ENCODE measurements around the gene SNRNP200.
"Not testable (repeated sequence)": the region's sequence is repeated elsewhere in the genome, so short reads cannot be mapped to it uniquely, and the experiment has no call there.

SNRNP200 gene

DNA sequence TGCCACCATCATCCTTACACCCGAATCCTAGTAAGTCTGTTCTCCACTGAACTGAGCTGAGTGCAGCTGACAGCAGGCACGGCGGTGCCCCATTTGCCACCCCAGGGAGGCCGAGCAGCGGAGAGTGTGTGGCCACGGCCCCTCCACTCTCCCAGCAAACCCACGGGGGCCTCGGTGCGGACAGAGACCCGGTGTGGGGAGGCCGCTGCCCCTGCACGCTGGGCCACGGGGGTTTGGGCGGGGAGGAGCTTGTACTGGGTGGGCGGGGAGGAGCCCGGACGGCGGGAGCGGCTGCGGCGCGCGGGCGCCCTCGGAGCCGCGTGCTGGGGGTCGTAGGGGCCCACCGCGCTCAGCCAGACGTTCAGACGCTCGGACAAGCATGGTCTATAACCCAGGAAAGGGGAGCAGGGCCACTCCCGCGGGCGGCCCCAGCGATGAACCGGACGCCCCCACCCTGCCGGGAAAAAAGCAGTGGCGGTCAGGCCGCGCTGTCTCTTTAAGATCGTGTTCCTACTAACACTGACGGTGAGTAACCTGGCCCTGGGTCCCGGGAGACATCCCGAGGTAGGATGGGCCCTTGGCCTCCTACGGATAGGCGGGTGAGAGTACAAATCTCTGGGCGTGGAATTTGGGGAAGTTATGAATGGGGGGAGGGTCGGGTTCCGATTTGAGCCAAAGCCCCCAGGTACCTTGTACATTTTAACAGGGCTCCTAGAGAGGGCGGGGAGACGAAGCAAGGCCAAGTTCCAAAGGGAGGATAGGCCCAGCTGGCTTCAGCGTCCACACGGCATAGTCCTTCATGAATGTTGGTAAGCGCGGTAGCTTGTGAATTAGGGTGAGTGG, 19.9 kb upstream of the SNRNP200 start, which contains the start of gene ITPRIPL1:
TSS of gene ITPRIPL1 (plus strand) at position 277 of the 843 bp plus-strand sequence. CDS start at position 800, 523 bp downstream.
- no peak for DNase-seq

DNA sequence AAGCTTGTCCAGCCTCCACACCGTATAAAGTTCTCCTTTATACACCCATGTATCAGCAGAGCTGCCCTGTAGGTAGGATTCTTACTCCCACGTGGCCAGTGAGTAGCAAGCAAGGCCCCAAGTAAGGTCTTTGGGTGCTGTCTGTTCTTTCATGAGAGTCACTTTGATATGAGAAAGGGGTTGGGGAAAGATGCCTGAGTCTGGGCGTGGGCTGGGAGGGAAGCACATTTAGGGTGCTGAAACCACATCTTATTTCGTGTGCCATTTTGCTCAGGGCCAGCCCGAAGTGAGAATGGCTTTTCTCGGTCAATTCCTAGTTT, 19.3 kb upstream of the SNRNP200 start:
- DNase-seq: no peak

DNA sequence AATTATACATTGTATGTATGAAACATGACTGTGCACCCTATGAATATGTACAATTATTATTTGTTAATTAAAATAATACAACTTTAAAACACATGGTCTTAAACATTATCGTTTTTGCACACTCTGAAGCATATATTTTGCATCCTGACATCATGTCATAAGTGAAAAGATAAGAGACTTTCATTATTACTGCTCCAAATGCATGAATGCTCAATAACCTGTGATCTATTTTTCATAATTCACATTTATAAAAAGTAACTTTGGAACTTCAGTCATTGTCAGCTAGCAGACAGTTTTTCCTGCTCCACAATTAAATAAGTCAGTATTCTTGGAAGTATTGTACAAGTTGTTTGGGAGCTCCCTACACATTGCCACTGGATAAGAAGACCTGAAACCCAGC, 18.5 kb upstream of the SNRNP200 start:
- DNase-seq: no peak

DNA sequence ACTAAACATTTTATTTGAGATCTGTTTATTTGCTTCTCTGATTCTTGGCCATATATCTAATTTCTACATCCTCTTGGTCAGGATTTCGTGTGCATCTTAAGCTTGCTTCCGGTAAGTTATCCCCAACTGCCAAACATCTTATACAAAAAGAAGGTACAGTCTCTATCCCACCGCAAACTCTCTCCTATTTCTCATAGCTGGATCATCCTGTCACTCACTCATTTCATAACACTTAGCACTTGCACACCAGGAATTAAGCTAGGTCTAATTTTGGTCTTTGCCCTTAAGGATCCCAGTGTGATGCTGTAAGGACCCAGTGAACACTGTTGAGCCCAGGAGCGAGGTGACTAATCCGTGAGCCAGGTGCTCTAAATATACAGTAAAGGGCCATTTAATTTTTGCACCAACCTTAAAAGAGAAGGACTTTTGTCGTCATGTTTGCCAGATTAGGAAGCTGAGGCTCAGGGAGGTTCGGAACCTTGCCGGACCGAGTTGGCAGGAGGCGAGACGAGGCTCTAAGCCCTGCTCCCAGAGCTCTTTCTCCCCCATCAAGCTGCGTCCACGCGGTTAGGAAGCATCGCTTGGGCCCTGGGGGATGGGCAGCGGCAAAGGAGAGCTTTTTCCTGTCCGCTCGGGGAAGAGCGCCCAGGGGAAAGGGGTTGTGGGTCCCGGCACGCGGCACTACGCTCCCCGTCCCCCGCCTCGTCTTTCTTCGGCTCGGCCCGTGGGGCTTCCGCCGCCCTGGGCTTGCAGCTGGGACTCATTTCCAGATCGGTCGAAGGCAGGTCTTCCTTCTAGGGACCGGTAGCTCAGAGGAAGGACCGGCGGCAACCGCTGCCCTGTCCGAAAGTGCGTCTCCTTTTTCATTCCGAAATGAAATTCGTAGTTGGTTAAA, 15.6 kb upstream of the SNRNP200 start:
- DNase-seq: no peak

DNA sequence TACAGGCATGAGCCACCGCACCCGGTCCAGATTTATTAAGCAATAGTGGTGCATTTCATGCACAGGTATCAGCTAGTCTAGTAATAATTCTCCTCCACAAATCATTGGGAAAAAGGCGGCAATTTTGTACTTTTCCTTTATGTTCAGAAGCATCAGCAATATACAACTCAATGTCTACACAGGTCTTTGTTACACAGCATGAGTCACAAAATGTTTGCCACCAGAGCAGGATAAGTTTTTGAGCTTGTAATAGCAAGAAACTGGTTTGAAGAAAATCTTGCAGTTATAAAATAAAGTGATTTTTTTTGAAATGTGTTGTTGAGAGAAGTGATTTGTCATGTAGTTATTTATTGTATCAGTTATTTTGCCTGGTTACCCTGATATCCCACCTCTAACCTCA, 15.0 kb upstream of the SNRNP200 start:
- DNase-seq: no peak

DNA sequence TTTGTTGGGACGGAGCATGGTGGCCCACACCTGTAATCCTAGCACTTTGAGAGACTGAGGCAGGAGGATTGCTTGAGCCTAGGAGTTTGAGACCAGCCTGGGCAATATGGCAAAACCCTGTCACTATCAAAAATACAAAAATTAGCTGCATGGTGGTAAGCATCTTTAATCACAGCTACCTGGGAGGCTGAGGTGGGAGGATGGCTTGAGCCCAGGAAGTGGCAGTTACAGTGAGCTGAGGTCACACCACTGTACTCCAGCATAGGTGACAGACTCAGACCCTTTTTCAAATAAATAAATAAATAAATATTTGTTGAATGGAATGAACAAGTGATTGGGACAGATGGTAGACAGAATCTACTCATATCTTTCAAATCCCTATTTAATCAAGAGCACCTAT, 14.1 kb upstream of the SNRNP200 start:
- no peak for DNase-seq

DNA sequence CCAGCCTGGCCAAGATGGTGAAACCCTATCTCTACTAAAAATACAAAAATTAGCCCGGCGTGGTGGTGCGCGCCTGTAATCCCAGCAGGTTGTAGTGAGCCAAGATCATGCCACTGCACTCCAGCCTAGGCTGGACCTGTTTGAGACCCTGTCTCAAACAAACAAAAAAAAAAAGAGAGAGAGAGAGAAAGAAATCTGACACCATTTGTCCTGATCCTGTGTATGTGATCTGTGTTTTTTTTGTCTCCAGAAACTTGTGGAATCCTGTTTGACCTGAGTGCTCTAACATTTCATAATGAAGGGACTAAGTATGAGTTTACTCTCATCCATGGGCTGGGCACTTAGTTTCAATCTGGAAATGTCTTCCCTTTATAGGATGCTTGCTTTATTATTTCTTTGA, 13.4 kb upstream of the SNRNP200 start:
- no peak for DNase-seq

DNA sequence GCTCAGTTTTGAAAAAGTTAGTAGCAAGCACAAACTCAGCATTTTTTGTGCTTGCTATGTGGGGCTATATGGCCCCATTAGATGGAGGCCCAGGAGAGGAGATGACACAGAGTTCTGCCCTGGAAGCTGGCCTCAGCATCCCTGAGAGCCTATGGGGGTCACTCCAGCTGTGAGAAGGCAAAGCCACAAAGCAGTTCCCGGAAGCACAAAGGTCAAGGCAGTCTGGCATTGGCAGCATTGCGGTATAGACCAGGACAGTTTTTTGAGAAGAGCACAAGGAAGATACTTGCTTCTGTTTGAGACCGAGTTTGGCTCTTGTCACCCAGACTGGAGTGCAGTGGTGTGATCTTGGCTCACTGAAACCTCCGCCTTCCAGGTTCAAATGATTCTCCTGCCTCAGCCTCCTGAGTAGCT, 12.2 kb upstream of the SNRNP200 start:
- DNase-seq: no peak

DNA sequence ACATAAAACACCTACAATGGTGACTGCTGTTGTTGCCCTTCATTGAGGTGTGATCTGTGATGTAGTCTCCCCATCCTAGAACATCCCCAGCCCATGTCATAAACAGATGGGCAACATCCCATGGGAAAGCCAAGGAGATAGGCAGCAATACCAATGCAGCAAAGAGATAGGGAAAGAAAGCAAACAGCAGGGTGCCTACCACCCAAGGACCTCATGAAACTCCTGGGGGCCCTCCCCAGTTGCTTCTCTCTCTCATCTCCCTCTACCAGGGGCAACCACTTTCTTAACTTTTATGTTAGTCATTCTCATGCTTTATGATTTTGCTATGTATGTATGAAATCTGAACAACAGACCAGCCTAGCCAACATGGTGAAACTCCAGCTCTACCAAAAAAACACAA, 11.7 kb upstream of the SNRNP200 start:
- no peak for DNase-seq

DNA sequence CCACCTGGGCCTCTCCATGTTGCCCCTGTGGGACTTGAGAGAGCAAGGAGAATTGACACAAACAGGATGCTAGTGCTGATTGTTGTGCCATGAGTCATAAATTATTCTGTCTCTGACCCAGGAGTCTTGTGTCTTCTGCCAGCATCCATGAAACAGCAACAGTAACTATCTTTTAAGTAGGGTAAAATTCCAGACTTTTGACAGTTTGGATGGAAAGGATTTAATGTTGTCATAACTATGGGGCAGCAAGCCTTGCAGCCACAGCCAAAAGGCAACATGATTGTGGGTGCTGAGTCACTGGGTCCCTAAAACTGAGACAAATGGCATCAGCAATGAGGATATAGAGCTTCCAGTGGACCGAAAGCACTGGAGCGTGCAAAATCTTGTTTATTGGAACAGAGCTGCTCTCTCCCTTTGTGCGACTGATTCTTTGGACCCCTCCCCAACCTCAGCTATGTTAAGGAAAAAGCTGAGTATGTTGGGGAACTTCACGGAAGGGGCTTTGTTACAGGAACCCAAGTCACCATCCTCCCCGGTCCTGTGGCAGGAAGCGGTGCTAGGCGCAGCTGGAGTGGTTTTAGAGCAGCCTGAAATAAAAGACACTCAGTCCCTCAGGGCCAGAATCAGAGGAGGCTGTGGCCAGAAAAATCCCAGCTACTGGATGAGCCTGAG, 10.2 kb upstream of the SNRNP200 start:
- DNase-seq: no peak

DNA sequence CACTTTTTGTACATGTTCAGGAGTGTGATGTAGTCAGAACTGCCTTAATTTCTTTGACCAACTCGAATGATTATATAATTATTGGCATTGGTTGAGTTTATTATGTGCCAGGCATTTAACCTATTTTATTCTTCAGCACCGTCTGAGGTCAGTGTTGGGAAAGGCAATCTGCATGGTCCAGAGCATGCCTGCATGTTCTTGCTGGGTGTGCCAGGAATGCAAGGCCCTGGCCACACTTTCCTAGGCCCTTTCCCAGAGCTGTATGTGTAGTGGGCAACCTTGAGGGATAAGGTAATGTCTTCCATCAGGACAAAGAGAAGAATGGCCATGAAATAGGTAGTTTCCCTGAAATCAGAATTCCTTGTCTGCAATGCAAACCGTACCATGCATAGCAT, 9.7 kb upstream of the SNRNP200 start:
- DNase-seq: no peak

DNA sequence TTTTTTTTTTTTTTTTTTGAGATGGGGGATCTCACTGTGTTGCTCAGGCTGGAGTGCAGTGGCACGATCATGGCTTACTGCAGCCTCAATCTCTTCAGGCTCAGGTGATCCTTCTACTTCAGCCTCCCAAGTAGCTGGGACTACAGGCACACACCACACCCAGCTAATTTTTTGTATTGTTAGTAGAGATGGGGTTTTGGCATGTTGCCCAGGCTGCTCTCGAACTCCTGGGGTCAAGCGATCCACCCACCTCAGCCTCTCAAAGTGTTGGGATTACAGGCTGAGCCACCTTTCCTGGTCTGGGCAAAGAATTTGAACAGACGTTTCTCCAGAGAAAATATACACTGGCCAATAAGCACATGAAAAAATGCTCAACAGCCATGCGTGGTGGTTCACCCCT, 2.9 kb upstream of the SNRNP200 start:
- no peak for DNase-seq

DNA sequence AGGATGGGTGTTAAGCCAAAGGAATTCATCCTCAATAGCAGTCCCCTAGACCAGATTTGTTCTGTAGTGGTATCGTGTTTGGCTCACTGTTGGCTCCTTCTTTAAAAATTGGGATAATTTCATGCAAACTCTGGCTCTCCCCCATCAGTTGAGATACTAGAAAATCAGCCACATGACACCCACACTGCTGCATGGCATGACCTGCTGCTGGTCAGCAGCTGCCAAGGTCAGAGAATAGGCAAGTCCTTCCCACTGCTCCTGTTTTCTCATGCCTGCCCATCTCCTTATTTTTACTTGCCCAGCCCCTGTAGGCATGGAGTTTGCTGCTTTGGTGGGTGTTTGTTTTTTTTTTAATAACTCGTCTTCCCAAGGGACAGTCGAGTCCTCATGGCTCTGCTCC, 1.0 kb upstream of the SNRNP200 start:
- no peak for DNase-seq

DNA sequence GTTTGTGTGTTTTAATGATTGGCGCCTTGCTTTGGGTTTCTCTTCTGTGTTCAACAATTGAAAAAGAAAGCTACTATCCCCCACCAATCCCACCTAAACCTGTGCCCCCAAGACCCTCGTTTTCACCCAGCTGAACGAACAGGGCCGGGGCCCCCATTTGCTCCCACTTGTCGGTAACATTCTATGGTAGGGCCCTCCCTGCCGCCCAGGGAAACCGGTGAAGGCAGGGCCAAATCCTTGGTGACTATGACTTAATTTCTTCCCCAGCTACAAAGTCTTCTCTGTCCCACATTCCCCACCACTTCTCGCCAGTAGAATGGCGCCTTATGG, 598 bp upstream of the SNRNP200 start:
- DNase-seq: no peak

DNA sequence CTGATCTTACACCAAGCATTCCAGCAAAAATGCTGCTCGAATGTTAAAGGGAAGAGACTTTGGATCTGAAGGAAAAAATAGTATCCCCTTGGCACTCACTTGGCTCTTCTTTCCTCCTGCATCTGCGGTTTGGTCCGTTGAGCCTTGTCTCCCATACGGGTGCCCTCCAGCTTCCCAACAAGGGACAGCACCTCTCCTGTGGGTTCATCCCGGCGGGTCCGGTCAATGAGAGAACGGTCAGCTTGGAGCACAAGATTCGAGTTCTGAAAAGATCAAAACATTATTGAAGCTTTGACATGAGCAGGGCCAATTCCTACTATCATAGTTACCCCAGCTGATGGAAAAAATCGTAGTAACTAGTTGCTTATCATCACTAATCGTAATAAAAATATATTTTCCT, 740 bp downstream of the SNRNP200 start:
- DNase-seq: no peak

DNA sequence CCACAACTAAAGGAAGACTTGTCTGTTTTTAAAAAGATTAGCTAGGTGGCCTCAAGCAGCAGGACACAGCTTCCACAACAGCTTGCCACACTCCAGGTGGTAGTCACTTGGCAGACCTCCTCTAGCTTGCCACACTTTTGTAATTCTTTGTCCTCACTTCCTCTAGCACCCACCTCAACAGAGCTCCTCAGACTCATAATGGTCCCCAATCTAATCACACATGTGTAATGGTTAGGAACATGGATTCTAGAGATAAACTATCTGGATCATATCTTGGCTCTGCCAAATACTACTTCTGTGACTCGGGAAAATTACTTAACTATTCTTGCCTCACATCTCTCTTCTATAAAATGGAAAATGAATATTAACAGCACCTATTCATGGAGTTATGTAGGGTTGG, 3.5 kb downstream of the SNRNP200 start:
- no peak for DNase-seq

DNA sequence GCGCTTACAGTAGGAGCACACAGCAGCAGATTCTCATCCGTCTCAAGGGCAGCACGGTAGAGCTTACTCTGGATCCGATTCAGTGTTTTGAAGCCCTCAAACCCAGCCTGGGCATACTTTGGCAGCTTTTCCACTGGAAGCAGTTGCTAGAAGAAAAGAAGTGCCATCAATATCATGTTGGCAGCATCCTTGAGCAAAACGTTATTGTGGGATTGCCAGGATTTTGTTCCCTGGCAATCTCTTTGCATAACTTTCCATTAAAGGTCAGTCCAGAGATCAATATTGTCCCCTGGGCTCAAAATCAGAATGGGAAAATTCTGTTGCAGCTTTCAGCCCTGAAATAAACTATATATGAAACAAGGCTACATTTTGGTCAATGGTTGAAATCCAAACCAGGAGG, 8.4 kb downstream of the SNRNP200 start:
- no peak for DNase-seq

DNA sequence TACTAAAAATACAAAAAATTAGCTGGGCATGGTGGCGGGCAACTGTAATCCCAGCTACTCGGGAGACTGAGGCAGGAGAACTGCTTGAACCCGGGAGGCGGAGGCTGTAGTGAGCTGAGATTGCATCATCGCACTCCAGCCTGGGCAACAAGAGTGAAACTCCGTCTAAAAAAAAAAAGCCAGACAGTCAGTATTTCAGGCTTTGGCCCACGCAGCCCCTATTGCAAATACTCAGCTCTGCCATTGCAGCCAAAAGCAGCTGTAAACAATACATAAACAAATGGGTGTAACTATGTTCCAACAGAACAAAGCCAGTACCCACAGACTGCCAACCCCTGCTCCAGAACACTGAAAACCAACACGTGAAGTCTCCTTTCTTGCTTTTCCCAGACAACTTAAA, 11.1 kb downstream of the SNRNP200 start:
- not testable (repeated sequence) for DNase-seq

DNA sequence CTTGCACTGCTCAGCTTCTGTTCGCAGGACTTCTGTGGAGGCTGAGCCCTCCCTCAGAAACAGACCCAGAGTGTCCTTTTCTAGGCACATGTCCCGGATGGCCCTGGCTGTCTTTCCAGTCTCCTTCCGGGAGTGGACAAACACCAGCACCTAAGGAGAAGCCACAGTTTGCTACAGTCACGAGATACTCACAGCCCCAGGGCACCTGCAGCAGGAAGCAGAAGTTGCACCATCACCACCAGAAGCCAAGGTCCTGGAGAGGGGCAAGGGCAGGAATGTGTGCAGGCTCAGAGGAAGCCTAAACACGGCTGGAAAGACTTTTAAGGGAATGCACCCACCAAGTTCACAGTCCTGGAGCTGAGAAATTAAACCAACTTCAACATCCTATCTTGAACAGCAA, 13.6 kb downstream of the SNRNP200 start:
- DNase-seq: no peak

DNA sequence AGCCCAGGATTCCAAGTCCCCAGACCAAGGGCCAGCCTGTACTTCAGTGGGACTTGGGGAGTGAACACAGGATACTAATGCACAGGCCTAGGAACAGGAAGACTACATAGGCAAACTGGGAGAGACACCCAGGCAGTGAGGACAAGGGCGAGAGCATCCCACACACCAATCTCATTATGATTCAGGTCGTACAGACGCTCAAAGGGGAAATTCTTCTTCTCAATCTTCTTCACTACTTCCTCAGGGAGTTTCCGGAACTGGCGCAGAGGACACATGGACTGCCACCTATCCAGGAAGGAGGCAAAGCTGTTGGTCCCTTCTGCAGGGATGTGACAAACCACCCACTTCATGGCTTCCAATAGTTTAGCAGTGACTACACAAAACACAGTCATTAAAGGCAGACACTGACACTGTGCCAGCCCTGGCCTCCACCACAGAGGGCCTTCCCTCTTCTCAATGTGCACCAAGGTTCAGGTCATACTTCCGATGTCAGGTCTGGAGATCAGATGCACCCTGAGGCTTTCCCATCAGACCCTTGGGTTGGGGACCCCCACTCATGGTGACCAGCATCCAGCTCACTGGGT, 18.0 kb downstream of the SNRNP200 start:
- DNase-seq: no peak

DNA sequence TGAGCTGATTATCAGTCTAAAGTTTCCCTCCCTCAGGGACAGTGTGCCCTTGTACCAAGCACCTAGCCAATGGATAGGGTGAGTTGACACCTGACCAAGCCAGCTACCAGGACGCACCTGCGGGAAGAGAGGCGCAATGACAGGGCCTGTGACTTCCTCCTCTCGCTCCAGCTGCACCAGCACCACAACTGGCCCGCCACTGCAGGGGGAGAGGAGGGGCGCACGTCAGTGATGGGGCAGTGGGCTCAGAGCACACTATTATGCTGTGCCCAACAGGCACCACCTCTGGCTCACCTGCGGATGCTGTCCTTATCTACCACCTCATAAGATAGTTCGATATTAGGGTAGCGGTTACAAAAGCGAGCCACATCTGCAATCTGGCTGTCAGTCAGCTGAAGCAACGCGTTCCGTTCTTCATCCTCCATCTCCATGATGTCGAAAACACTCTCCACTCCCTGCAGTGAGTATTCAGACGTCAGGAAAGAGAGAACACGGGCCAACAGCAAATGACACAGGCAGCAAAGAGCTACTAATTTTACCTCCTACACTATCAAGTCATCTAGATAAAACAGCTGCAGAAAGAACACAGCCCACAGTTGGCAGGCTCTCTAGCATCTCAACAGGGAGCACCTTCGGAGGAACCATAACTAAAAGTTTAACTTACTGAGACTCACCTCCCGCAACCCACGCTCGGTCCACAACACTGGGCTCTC, 28.4 kb downstream of the SNRNP200 start:
- DNase-seq: no peak

DNA sequence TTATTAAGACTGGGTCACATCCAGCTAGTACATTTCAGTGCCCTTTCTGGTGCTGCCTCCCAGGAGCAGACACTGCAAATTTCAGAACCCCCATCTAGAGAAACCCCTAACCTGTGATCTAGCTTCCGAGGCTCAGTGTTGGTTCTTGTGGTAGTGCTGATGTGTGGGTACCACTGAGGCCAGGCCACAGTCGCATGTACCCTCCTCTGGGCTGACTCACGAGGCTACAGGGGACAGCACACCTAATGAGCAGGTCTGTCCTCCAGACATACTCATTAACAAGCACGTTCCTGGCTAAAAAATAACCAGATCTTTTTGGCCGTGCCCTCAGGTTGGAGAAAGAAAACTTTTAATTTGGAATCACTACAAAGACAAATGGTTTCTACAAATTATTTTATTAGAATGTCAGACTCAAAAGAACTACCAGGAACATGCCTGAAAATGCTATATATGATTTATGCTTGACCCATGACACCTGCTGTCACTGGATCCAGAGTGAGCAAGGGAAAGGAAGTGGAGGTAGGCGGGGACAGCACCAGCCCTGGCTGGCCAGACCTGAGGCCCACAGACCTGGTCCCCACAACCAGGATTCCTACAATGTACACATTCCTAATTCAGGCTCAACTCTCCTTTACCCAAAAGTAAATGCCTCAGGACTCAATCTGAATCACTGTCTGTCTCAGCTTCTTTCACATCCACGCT, 30.8 kb downstream of the SNRNP200 start:
- DNase-seq: no peak

All from NCI-H1417 treated with DMSO at 0.1 percent for 48 hours (cell line).